ENCODE results near the gene PCDHGA1. TPM values are rescaled to one million over a fixed set of nuclear protein-coding genes. Genes with fewer than 3 reads are reported as not detected.

Gene PCDHGA1
- total and polyA plus RNA-seq, 9 of the 15 experiments (the other 6 are each of a cell fraction or from before 2014, with no cell fraction given) = 0.05 to 0.26 (median 0.18) TPM; not detected in 2

DNA sequence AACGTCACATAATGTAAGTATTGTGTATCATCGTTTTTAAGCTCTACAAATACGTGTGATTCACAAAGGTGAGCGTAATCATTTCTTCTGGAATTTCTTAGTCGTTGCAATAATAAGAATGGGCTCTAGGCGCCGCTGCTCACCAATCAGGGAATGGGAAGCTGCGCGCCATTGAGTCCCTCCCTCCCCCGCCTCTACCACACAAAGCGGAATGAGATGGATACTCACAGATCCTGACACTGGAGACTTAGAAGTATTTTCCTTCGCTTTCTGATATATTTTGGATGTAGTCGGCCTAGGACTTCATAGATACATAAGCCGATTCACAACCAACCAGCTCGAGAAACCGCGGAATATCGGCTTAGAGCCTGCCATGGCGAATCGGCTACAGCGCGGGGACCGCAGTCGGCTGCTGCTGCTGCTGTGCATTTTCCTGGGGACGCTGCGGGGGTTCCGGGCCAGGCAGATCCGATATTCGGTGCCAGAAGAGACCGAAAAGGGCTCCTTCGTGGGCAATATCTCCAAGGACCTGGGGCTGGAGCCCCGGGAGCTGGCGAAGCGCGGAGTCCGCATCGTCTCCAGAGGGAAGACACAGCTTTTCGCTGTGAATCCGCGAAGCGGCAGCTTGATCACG lies 90.7 kb downstream of the PCDHGA1 start, which contains the start of gene PCDHGA11 (continued):
- TF ChIP-seq ETV1 (tag; conservative IDR thresholded peaks at IDR 0.05; ENCODE audit: low read depth) (no peak), SMC3 (conservative IDR thresholded peaks at IDR 0.05; ENCODE audit: insufficient read depth, low read depth, low read length) (0 out of 2 replicates have a peak, but pooled peaks have one; percentile 14), ZNF3 (CRISPR knock-in tag; IDR thresholded peaks at IDR 0.05) (no peak), ZNF57 (CRISPR knock-in tag; IDR thresholded peaks at IDR 0.05) (no peak), SMAD3 (CRISPR knock-in tag; conservative IDR thresholded peaks at IDR 0.05) (no peak), MCM5 (IDR thresholded peaks at IDR 0.05; ENCODE audit: low read depth) (no peak), ESRRA (IDR thresholded peaks at IDR 0.05; ENCODE audit: borderline replicate concordance, low read depth) (no peak), CBX5 (IDR thresholded peaks at IDR 0.05; ENCODE audit: borderline replicate concordance, low read depth) (no peak), PTRF (tag; IDR thresholded peaks at IDR 0.05) (no peak), CCNT2 (IDR thresholded peaks at IDR 0.05; ENCODE audit: borderline replicate concordance, extremely low read depth, insufficient read length, low read depth, low read length) (no peak), PRPF4 (IDR thresholded peaks at IDR 0.05; ENCODE audit: insufficient read depth, low read depth, low read length, poor library complexity, severe bottlenecking) (no peak), ZNF174 (CRISPR knock-in tag; IDR thresholded peaks at IDR 0.05) (no peak), ETS2 (tag; IDR thresholded peaks at IDR 0.05; ENCODE audit: borderline replicate concordance, poor library complexity, severe bottlenecking) (no peak), ZNF140 (CRISPR knock-in tag; IDR thresholded peaks at IDR 0.05) (no peak), ZNF175 (CRISPR knock-in tag; IDR thresholded peaks at IDR 0.05; ENCODE audit: low read depth) (no peak), HDGF (IDR thresholded peaks at IDR 0.05) (no peak), BRCA1 (IDR thresholded peaks at IDR 0.05) (no peak), BRCA1 (CRISPR knock-in tag; IDR thresholded peaks at IDR 0.05) (no peak), SNIP1 (IDR thresholded peaks at IDR 0.05; ENCODE audit: low read depth) (no peak), NFYB (IDR thresholded peaks at IDR 0.05; ENCODE audit: extremely low read depth, insufficient read length) (no peak), TBL1XR1 (IDR thresholded peaks at IDR 0.05; ENCODE audit: low read length in 2 of 2) (no peak), HDAC6 (IDR thresholded peaks at IDR 0.05; ENCODE audit: low read depth, low read length) (no peak)
- TF ChIP-seq, protein P1, sequence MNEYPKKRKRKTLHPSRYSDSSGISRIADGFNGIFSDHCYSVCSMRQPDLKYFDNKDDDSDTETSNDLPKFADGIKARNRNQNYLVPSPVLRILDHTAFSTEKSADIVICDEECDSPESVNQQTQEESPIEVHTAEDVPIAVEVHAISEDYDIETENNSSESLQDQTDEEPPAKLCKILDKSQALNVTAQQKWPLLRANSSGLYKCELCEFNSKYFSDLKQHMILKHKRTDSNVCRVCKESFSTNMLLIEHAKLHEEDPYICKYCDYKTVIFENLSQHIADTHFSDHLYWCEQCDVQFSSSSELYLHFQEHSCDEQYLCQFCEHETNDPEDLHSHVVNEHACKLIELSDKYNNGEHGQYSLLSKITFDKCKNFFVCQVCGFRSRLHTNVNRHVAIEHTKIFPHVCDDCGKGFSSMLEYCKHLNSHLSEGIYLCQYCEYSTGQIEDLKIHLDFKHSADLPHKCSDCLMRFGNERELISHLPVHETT (CRISPR knock-in tag; conservative IDR thresholded peaks at IDR 0.05 in 1 of 2, IDR thresholded peaks at IDR 0.05 in 1 of 2) = no peak
- TF ChIP-seq, protein P2, sequence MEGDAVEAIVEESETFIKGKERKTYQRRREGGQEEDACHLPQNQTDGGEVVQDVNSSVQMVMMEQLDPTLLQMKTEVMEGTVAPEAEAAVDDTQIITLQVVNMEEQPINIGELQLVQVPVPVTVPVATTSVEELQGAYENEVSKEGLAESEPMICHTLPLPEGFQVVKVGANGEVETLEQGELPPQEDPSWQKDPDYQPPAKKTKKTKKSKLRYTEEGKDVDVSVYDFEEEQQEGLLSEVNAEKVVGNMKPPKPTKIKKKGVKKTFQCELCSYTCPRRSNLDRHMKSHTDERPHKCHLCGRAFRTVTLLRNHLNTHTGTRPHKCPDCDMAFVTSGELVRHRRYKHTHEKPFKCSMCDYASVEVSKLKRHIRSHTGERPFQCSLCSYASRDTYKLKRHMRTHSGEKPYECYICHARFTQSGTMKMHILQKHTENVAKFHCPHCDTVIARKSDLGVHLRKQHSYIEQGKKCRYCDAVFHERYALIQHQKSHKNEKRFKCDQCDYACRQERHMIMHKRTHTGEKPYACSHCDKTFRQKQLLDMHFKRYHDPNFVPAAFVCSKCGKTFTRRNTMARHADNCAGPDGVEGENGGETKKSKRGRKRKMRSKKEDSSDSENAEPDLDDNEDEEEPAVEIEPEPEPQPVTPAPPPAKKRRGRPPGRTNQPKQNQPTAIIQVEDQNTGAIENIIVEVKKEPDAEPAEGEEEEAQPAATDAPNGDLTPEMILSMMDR (IDR thresholded peaks at IDR 0.05 in 2 of 3, conservative IDR thresholded peaks at IDR 0.05 in 1 of 3; ENCODE audit: insufficient read depth in 2 of 3, low read depth in 1 of 3, low read length in 3 of 3) = peak; percentile 63 to 80 (median 74)
- TF ChIP-seq, protein P3, sequence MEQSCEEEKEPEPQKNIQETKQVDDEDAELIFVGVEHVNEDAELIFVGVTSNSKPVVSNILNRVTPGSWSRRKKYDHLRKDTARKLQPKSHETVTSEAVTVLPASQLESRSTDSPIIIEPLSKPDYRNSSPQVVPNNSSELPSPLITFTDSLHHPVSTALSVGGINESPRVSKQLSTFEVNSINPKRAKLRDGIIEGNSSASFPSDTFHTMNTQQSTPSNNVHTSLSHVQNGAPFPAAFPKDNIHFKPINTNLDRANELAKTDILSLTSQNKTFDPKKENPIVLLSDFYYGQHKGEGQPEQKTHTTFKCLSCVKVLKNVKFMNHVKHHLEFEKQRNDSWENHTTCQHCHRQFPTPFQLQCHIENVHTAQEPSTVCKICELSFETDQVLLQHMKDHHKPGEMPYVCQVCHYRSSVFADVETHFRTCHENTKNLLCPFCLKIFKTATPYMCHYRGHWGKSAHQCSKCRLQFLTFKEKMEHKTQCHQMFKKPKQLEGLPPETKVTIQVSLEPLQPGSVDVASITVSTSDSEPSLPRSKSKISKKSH (CRISPR knock-in tag; IDR thresholded peaks at IDR 0.05) = no peak

Data from K562 (cell line).